ENCODE results near the gene SCFD1.

DNA sequence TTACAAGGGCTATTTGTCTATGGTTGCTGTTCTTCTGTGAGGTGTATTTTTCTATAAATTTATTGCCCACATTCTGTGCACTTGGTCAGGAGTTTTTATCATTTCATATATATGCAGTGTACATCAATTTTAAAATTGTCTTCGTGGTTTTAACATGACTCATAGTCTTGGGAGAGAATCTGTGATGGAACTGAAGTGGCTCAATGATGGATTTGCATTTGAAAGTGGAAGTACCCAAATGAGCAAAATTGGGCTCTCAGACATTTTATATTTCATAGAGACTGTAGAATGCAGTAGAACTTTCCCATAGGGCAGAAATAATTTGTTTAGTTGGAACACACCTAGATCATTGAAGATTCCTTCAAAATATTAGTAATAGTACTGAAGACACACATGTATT is 1.9 kb upstream of the SCFD1 start:
- TF ChIP-seq EZH2 (IDR thresholded peaks at IDR 0.05; ENCODE audit: low read depth): no peak
- no peak for TF ChIP-seq CTCF (conservative IDR thresholded peaks at IDR 0.05)
